Calu3 (cell line): ENCODE results near the gene LY6G6F. TPM values are rescaled to one million over a fixed set of nuclear protein-coding genes. Genes with fewer than 3 reads are reported as not detected.

Source experiments
- BruUV-seq: library from RNA; stranded (reverse); fragments of 400-500 nt; replicated peaks from 2 replicates; lab custom pipeline; 2021; lab: Mats Ljungman, UMichigan
- CTCF ChIA-PET: fragments of 300-600 bp; sonication (Branson Sonifier 250); formaldehyde crosslinking; loops from one replicate; lab custom pipeline; 2022; ENCODE audit warnings: antibody characterized with exemption; lab: Charles Lee
- DNase-seq: peaks from one replicate; pipeline ENCODE4 v3.0.0; 2022
- H3K27ac Mint-ChIP-seq: one replicate; pipeline ENCODE4 v1.8.0; 2022; ENCODE audit warnings: mixed read lengths; ENCODE audit not compliant: unreplicated experiment
- H3K27me3 Mint-ChIP-seq: one replicate; pipeline ENCODE4 v1.8.0; 2022; ENCODE audit warnings: mixed read lengths; ENCODE audit not compliant: unreplicated experiment
- H3K36me3 Mint-ChIP-seq: one replicate; pipeline ENCODE4 v1.8.0; 2022; ENCODE audit warnings: mild to moderate bottlenecking, moderate library complexity, mixed read lengths; ENCODE audit not compliant: insufficient read depth, unreplicated experiment
- H3K4me1 Mint-ChIP-seq: one replicate; pipeline ENCODE4 v1.8.0; 2022; ENCODE audit warnings: mild to moderate bottlenecking, low read depth, mixed read lengths; ENCODE audit not compliant: unreplicated experiment
- H3K4me3 Mint-ChIP-seq: one replicate; pipeline ENCODE4 v1.8.0; 2022; ENCODE audit warnings: mild to moderate bottlenecking, low read depth, moderate library complexity, mixed read lengths; ENCODE audit not compliant: unreplicated experiment
- H3K9me3 Mint-ChIP-seq: one replicate; pipeline ENCODE4 v1.8.0; 2022; ENCODE audit warnings: low read depth, mixed read lengths; ENCODE audit not compliant: unreplicated experiment
- CTCF ChIP-seq: fragments of 200-600 bp; IDR thresholded peaks from one replicate; pipeline ENCODE4 v1.8.0; 2022; ENCODE audit warnings: antibody characterized with exemption; ENCODE audit not compliant: unreplicated experiment
- intact Hi-C: fragments of 100-400 bp; cut with micrococcal nuclease; formaldehyde crosslinking; loops from one replicate; pipeline ENCODE4 v1.10.0; 2022; ENCODE audit not compliant: unreplicated experiment
- microRNA-seq: library from miRNA; unstranded; fragments of <30 nt; microRNA quantifications from one replicate; pipeline ENCODE4 v1.2.0, GENCODE V29; 2022
- total RNA-seq: library from RNA; stranded (reverse); gene quantifications from 2 replicates; pipeline ENCODE4 v1.2.3, GENCODE V29; 2022

LY6G6F gene
- total RNA-seq, 1 experiment from 2014 or later, result not detected

GRCh38 chr6:31750411-31751022 is 43.9 kb downstream of the LY6G6F start:
- no peak for TF ChIP-seq CTCF
- CTCF ChIA-PET, result interaction anchor here (1.0 kb wide), 1 partner anchor 11 kb away, joined by 5 read pairs; the partner anchor contains the start of gene MSH5
- Mint-ChIP-seq H3K36me3 (peaks cover 42% of the 10 kb centered on the region), H3K4me1 (no peaks in the 10 kb centered on the region), H3K27ac (no peak overlapping the region), H3K27me3 (no peaks in the 10 kb centered on the region), H3K9me3 (no peaks in the 10 kb centered on the region), H3K4me3 (no peak overlapping the region)
- DNase-seq, result no peak
- TSS peak; percentile 5 for BruUV-seq
- intact Hi-C loops, result no loop called here

DNA sequence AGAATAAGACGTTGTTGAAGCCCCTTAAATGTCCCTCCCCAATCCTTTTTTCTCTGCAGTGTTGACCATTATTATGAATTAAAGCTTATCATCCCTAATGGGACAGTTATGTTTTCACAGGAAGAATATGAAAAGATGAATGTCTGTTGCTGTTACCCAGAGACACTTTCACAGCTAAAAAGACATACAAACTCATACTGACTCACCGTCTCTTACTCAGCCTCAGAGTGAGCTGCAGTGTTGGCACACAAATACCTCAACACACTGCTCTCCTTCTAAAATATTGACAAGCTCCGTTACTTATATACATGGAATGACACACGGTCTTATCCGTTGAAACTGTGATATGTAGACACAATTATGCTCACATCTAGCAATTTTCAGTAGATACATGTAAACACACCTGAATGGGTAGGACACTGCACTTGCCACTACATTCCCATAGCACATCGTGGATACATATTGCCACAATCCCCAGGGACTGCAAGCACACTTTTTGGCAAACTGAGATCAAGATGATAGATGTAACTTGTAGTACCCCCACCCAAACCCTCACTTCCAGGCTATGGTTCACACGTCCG is 46.2 kb downstream of the LY6G6F start:
- Mint-ChIP-seq H3K27ac (no peak overlapping the region), H3K9me3 (no peaks in the 10 kb centered on the region), H3K4me1 (no peaks in the 10 kb centered on the region), H3K27me3 (no peaks in the 10 kb centered on the region), H3K4me3 (no peak overlapping the region), H3K36me3 (peaks cover 35% of the 10 kb centered on the region)
- no peak for DNase-seq
- intact Hi-C loops, result no loop called here
- CTCF ChIA-PET, result interaction anchor here (1.1 kb wide), 1 partner anchor 14 kb away, joined by 6 read pairs; the partner anchor contains the start of gene MSH5
- no TSS peak for BruUV-seq
- TF ChIP-seq CTCF, result no peak

GRCh38 chr6:31758281-31758680 is 51.6 kb downstream of the LY6G6F start:
- Mint-ChIP-seq H3K9me3 (no peaks in the 10 kb centered on the region), H3K27me3 (no peaks in the 10 kb centered on the region), H3K36me3 (peaks cover 48% of the 10 kb centered on the region), H3K4me1 (peaks cover 11% of the 10 kb centered on the region), H3K4me3 (no peak overlapping the region), H3K27ac (no peak overlapping the region)
- BruUV-seq, result no TSS peak
- DNase-seq, result no peak
- CTCF ChIA-PET, result interaction anchor here (0.6 to 2.2 kb wide), 2 partner anchors 12 to 38 kb away, joined by 3 to 7 read pairs; no protein-coding TSS in a partner anchor
- intact Hi-C loops, result no loop called here
- no peak for TF ChIP-seq CTCF

Small RNAs within 50 kb of the gene (microRNA-seq; reads per million reads assigned to microRNA genes)
- gene MIR4646, result 5.3 reads per million, percentile 16 among the genes with 10 or more reads in this experiment

Other genes with a start within 250 kb of the LY6G6F start
- 59.3 and 64.3 TPM in 2 replicates for gene MICB, start 208.7 kb upstream of the LY6G6F start, total RNA-seq
- not detected in 2 replicates for gene MCCD1, start 177.9 kb upstream of the LY6G6F start, total RNA-seq
- gene DDX39B, start 164.9 kb upstream of the LY6G6F start, total RNA-seq, result 631 and 646 TPM in 2 replicates
- gene ATP6V1G2, start 160.3 kb upstream of the LY6G6F start, total RNA-seq, result 1.0 and 1.5 TPM in 2 replicates
- 33.5 and 34.0 TPM in 2 replicates for gene NFKBIL1, start 159.3 kb upstream of the LY6G6F start, total RNA-seq
- gene LTA, start 134.6 kb upstream of the LY6G6F start, total RNA-seq, result not detected in 2 replicates
- gene TNF, start 131.3 kb upstream of the LY6G6F start, total RNA-seq, result 0.22 and 0.68 TPM in 2 replicates
- 0.44 and 1.4 TPM in 2 replicates for gene LTB, start 124.4 kb upstream of the LY6G6F start, total RNA-seq
- gene LST1, start 120.6 kb upstream of the LY6G6F start, total RNA-seq, result 0.94 TPM in 1 of 2 replicates, not detected in the other
- not detected in 2 replicates for gene NCR3, start 113.9 kb upstream of the LY6G6F start, total RNA-seq
- not detected in 2 replicates for gene AIF1, start 91.6 kb upstream of the LY6G6F start, total RNA-seq
- gene PRRC2A, start 86.2 kb upstream of the LY6G6F start, total RNA-seq, result 473 and 509 TPM in 2 replicates
- gene BAG6, start 54.2 kb upstream of the LY6G6F start, total RNA-seq, result 617 and 663 TPM in 2 replicates
- gene APOM, start 51.0 kb upstream of the LY6G6F start, total RNA-seq, result 2.6 and 3.6 TPM in 2 replicates
- gene C6orf47, start 46.1 kb upstream of the LY6G6F start, total RNA-seq, result 40.3 and 42.9 TPM in 2 replicates
- gene GPANK1, start 41.9 kb upstream of the LY6G6F start, total RNA-seq, result 32.2 and 35.6 TPM in 2 replicates
- 337 and 357 TPM in 2 replicates for gene CSNK2B, start 40.8 kb upstream of the LY6G6F start, total RNA-seq
- 44.6 and 45.1 TPM in 2 replicates for gene LY6G5B, start 36.9 kb upstream of the LY6G6F start, total RNA-seq
- 4.9 and 5.4 TPM in 2 replicates for gene LY6G5C, start 25.8 kb upstream of the LY6G6F start, total RNA-seq
- gene ABHD16A, start 3.5 kb upstream of the LY6G6F start, total RNA-seq, result 89.9 and 99.1 TPM in 2 replicates
- not detected in 2 replicates for gene LY6G6D, start 8.5 kb downstream of the LY6G6F start, total RNA-seq
- gene LY6G6C, start 14.9 kb downstream of the LY6G6F start, total RNA-seq, result 1.0 TPM in 1 of 2 replicates, not detected in the other
- gene MPIG6B, start 16.5 kb downstream of the LY6G6F start, total RNA-seq, result not detected in 2 replicates
- gene DDAH2, start 22.4 kb downstream of the LY6G6F start, total RNA-seq, result 81.4 and 89.6 TPM in 2 replicates
- 943 and 1,109 TPM in 2 replicates for gene CLIC1, start 29.7 kb downstream of the LY6G6F start, total RNA-seq
- gene MSH5, start 33.1 kb downstream of the LY6G6F start, total RNA-seq, result 156 and 176 TPM in 2 replicates
- 26.6 and 30.3 TPM in 2 replicates for gene SAPCD1, start 55.8 kb downstream of the LY6G6F start, total RNA-seq
- gene VWA7, start 70.5 kb downstream of the LY6G6F start, total RNA-seq, result 22.1 and 37.6 TPM in 2 replicates
- 316 and 331 TPM in 2 replicates for gene VARS1, start 88.9 kb downstream of the LY6G6F start, total RNA-seq
- 126 and 144 TPM in 2 replicates for gene LSM2, start 100.1 kb downstream of the LY6G6F start, total RNA-seq
- gene HSPA1L, start 108.4 kb downstream of the LY6G6F start, total RNA-seq, result 4.2 and 4.3 TPM in 2 replicates
- gene HSPA1A, start 108.7 kb downstream of the LY6G6F start, total RNA-seq, result 1,238 and 1,263 TPM in 2 replicates
- gene HSPA1B, start 120.9 kb downstream of the LY6G6F start, total RNA-seq, result 687 and 705 TPM in 2 replicates
- 133 and 159 TPM in 2 replicates for gene NEU1, start 156.0 kb downstream of the LY6G6F start, total RNA-seq
- gene SLC44A4, start 172.1 kb downstream of the LY6G6F start, total RNA-seq, result 185 and 238 TPM in 2 replicates
- gene EHMT2, start 190.8 kb downstream of the LY6G6F start, total RNA-seq, result 131 and 138 TPM in 2 replicates
- gene ZBTB12, start 195.2 kb downstream of the LY6G6F start, total RNA-seq, result 22.6 and 28.1 TPM in 2 replicates
- gene C2, start 220.9 kb downstream of the LY6G6F start, total RNA-seq, result 5.0 and 6.3 TPM in 2 replicates
- gene CFB, start 239.2 kb downstream of the LY6G6F start, total RNA-seq, result 944 and 1,205 TPM in 2 replicates